GM23338 (cell line): ENCODE results near the gene SERGEF. TPM values are rescaled to one million over a fixed set of nuclear protein-coding genes. Genes with fewer than 3 reads are reported as not detected.

Source experiments
- ATAC-seq: fragments of 200-7000 bp; cut with Tn5 transposase; 3 replicates; pipeline ENCODE4 v1.9.1; 2020
- DNase-seq: peaks from one replicate; pipeline ENCODE4 v3.0.0-alpha.2; 2015; ENCODE audit warnings: low spot score
- H2AFZ ChIP-seq: fragments of 200-600 bp; sonication (generic); 2 replicates; pipeline ENCODE4 v1.8.0; 2016; ENCODE audit warnings: antibody characterized with exemption, mild to moderate bottlenecking, moderate library complexity
- H3F3A ChIP-seq: fragments of 200-600 bp; sonication (generic); replicated peaks from 2 replicates; pipeline ENCODE4 v1.8.0; 2017; ENCODE audit warnings: antibody characterized with exemption, mixed run types, low read depth
- H3K27ac ChIP-seq: fragments of 200-600 bp; sonication (generic); 2 replicates; pipeline ENCODE4 v1.6.1; 2016; ENCODE audit warnings: low read depth
- H3K27me3 ChIP-seq: fragments of 200-600 bp; sonication (generic); 2 replicates; pipeline ENCODE4 v1.8.0; 2016; ENCODE audit warnings: mild to moderate bottlenecking, mixed run types, moderate library complexity; ENCODE audit not compliant: insufficient read depth
- H3K36me3 ChIP-seq: fragments of 200-600 bp; sonication (generic); 2 replicates; pipeline ENCODE4 v1.8.0; 2016; ENCODE audit warnings: mild to moderate bottlenecking; ENCODE audit not compliant: insufficient read depth
- H3K4me1 ChIP-seq: fragments of 200-600 bp; sonication (generic); 2 replicates; pipeline ENCODE4 v1.8.0; 2016; ENCODE audit warnings: mild to moderate bottlenecking, moderate library complexity; ENCODE audit not compliant: insufficient read depth
- H3K4me2 ChIP-seq: fragments of 200-600 bp; sonication (generic); 2 replicates; pipeline ENCODE4 v1.7.1; 2017; ENCODE audit warnings: mixed run types
- H3K4me3 ChIP-seq: fragments of 200-600 bp; sonication (generic); 2 replicates; pipeline ENCODE4 v1.6.1; 2016; ENCODE audit warnings: mixed run types
- H3K79me2 ChIP-seq: fragments of 200-600 bp; sonication (generic); replicated peaks from 2 replicates; pipeline ENCODE4 v1.8.0; 2017; ENCODE audit warnings: mild to moderate bottlenecking; ENCODE audit not compliant: insufficient read depth
- H3K9me2 ChIP-seq: fragments of 200-600 bp; sonication (generic); 2 replicates; pipeline ENCODE4 v1.8.0; 2017; ENCODE audit not compliant: insufficient read depth
- H4K20me1 ChIP-seq: fragments of 200-600 bp; sonication (generic); replicated peaks from 2 replicates; pipeline ENCODE4 v1.8.0; 2017; ENCODE audit warnings: mild to moderate bottlenecking; ENCODE audit not compliant: insufficient read depth
- H3K27ac Mint-ChIP-seq: 2 replicates; pipeline ENCODE4 v1.8.0; 2020; ENCODE audit warnings: inconsistent platforms, mild to moderate bottlenecking, moderate library complexity, mixed read lengths
- H3K27me3 Mint-ChIP-seq: 3 replicates; pipeline ENCODE4 v1.8.0; 2022; ENCODE audit warnings: low read depth, mild to moderate bottlenecking, moderate library complexity, mixed read lengths, inconsistent platforms; ENCODE audit not compliant: insufficient read depth, poor library complexity
- H3K36me3 Mint-ChIP-seq: 3 replicates; pipeline ENCODE4 v1.8.0; 2021; ENCODE audit warnings: low read depth, mild to moderate bottlenecking, inconsistent platforms, moderate library complexity, mixed read lengths
- H3K4me1 Mint-ChIP-seq: 3 replicates; pipeline ENCODE4 v1.8.0; 2020; ENCODE audit warnings: mild to moderate bottlenecking, inconsistent platforms, mixed read lengths
- H3K4me3 Mint-ChIP-seq: 3 replicates; pipeline ENCODE4 v1.8.0; 2021; ENCODE audit warnings: moderate library complexity, mild to moderate bottlenecking, inconsistent platforms, mixed read lengths
- H3K9me3 Mint-ChIP-seq: 3 replicates; pipeline ENCODE4 v1.8.0; 2020; ENCODE audit warnings: moderate library complexity, mild to moderate bottlenecking, inconsistent platforms, mixed read lengths
- CREB1 ChIP-seq: fragments of 250-450 bp; sonication (Bioruptor Pico); IDR thresholded peaks from 2 replicates; pipeline ENCODE4 v1.5.0; 2020; ENCODE audit warnings: low read depth, mild to moderate bottlenecking, moderate library complexity
- CTCF ChIP-seq, 2 experiments: fragments of 200-600 bp in 1 of 2; sonication (generic) in 1 of 2; conservative IDR thresholded peaks; 2 replicates each; pipeline versions ENCODE4 v1.5.1 to v1.6.1; 2016 to 2017; ENCODE audit warnings: antibody characterized with exemption in 2 of 2, low read depth in 2 of 2, mild to moderate bottlenecking in 2 of 2, moderate library complexity in 1 of 2
- JUNB ChIP-seq: IDR thresholded peaks from one replicate; pipeline ENCODE4 v1.6.1; 2016; ENCODE audit warnings: antibody characterized with exemption; ENCODE audit not compliant: unreplicated experiment
- NANOG ChIP-seq: IDR thresholded peaks from 2 replicates; pipeline ENCODE4 v1.6.1; 2016; ENCODE audit warnings: antibody characterized with exemption, borderline replicate concordance
- REST ChIP-seq: IDR thresholded peaks from one replicate; pipeline ENCODE4 v1.6.1; 2018; ENCODE audit warnings: antibody characterized with exemption; ENCODE audit not compliant: unreplicated experiment
- STAT1 ChIP-seq: IDR thresholded peaks from one replicate; pipeline ENCODE4 v1.6.1; 2016; ENCODE audit warnings: antibody characterized with exemption; ENCODE audit not compliant: unreplicated experiment
- ZNF462 ChIP-seq: fragments of 250-450 bp; sonication (Bioruptor Pico); IDR thresholded peaks from 2 replicates; pipeline ENCODE4 v1.5.0; 2020; ENCODE audit warnings: mild to moderate bottlenecking, moderate library complexity
- polyA plus RNA-seq: library from polyadenylated mRNA; unstranded; fragments of >200 nt; fragmentation: Nextera tagmentation; extraction: Ambion mirVana; gene quantifications from 2 replicates; pipeline ENCODE4 v1.2.1, GENCODE V29; 2016
- total RNA-seq: library from RNA; depleted of rRNA; stranded (reverse); fragments of >200 nt; shearing (Covaris generic); gene quantifications from 2 replicates; pipeline ENCODE4 v1.2.3, GENCODE V29; 2014

The SERGEF gene
- total and polyA plus RNA-seq, 2 experiments from 2014 or later, result 24.2 to 27.9 TPM

GRCh38 chr11:17968206-17968605 is 44.6 kb downstream of the SERGEF start (continued):
- no peak for TF ChIP-seq ZNF462 (CRISPR knock-in tag)

- Histone ChIP-seq H3K79me2 (no peaks in the 10 kb centered on the region), H3K36me3 (no peaks in the 10 kb centered on the region), H4K20me1 (no peaks in the 10 kb centered on the region; the same call in 1 of the 2 replicates), H3K27me3 (no peaks in the 10 kb centered on the region), H3K4me1 (no peaks in the 10 kb centered on the region), H3K4me2 (no peak overlapping the region), H3K9me2 (no peaks in the 10 kb centered on the region), H3F3A (no peaks in the 10 kb centered on the region), H3K27ac (no peak overlapping the region), H3K4me3 (no peak overlapping the region), H2AFZ (no peak overlapping the region)
- no peak for ATAC-seq
- Mint-ChIP-seq H3K27me3 (no peaks in the 10 kb centered on the region), H3K36me3 (peaks cover 18% of the 10 kb centered on the region), H3K4me3 (no peak overlapping the region), H3K4me1 (peaks cover 7% of the 10 kb centered on the region; the same call in 2 of the 3 replicates), H3K27ac (no peak overlapping the region), H3K9me3 (no peaks in the 10 kb centered on the region)
- no peak for DNase-seq
- TF ChIP-seq STAT1 (no peak), REST (no peak), JUNB (no peak), CREB1 (CRISPR knock-in tag) (no peak), CTCF (conservative IDR thresholded peaks at IDR 0.05; ENCODE audit: low read depth in 2 of 2) (no peak), NANOG (no peak)
These were observed 45.2 kb downstream of the SERGEF start for GRCh38 chr11:17967661-17968060.
